ENCODE results near the gene HOXD12. TPM values are rescaled to one million over a fixed set of nuclear protein-coding genes. Genes with fewer than 3 reads are reported as not detected.
A peak's percentile ranks its signal among the peaks of the same experiment; 100 is the strongest.

Gene HOXD12
- polyA plus RNA-seq, 1 of the 3 experiments (the other 2 are of a cell fraction): not detected

GRCh38 chr2:176138923-176139660 lies 39.5 kb downstream of the HOXD12 start:
- DNase-seq: peak; percentile 62
- Histone ChIP-seq H3K79me2 (ENCODE audit: insufficient read depth) (peaks cover 45% of the 10 kb centered on the region), H3K27me3 (ENCODE audit: insufficient read depth) (no peaks in the 10 kb centered on the region), H3F3A (replicated peaks; ENCODE audit: insufficient read depth) (peaks cover 33% of the 10 kb centered on the region), H3K4me3 (ENCODE audit: low read depth in 2 of 2, low read length in 1 of 2) (peak overlapping the region; percentile 83 to 86), H3K9ac (peak overlapping the region; percentile 94), H3K27ac (ENCODE audit: low read depth in 2 of 2, low read length in 1 of 2) (peak overlapping the region; percentile 63 to 92), H4K20me1 (ENCODE audit: insufficient read depth) (no peaks in the 10 kb centered on the region), H3K36me3 (replicated peaks in 1 of 2; ENCODE audit: control insufficient read depth in 1 of 2, insufficient read depth in 2 of 2, low read length in 1 of 2) (no peaks in the 10 kb centered on the region), H3K9me3 (no peaks in the 10 kb centered on the region), H3K4me1 (ENCODE audit: control insufficient read depth in 1 of 2, insufficient read depth in 2 of 2, low read depth in 1 of 2, low read length in 1 of 2) (peaks cover 20 to 43% of the 10 kb centered on the region in 2 experiments), H3K4me2 (peak overlapping the region; percentile 96), H2AFZ (ENCODE audit: low read depth) (peak overlapping the region; percentile 94), H3K9me2 (no peaks in the 10 kb centered on the region)
- ChIA-PET POLR2A (interaction anchor here (1.2 to 3.0 kb wide), 7 partner anchors 8 to 499 kb away, joined by 4 to 21 read pairs (median 6); partner anchors contain the start of gene MTX2), CTCF (interaction anchor here (0.7 to 26.1 kb wide), 23 partner anchors 8 to 1194 kb away, joined by 3 to 1047 read pairs (median 6); partner anchors contain the start of genes HOXD3, HOXD4 and HOXD9)
- WGBS (ENCODE audit: low lambda C conversion rate): 30% methylated on average over 28 of the region's 28 CpGs
- no peak for TF ChIP-seq EZH2phosphoT487 (IDR thresholded peaks at IDR 0.05; ENCODE audit: borderline replicate concordance, low read depth)
- no peak for TF ChIP-seq USF1 (IDR thresholded peaks at IDR 0.05; ENCODE audit: borderline replicate concordance, low read depth)
- TF ChIP-seq MEF2A (IDR thresholded peaks at IDR 0.05; ENCODE audit: borderline replicate concordance, low read depth): no peak
- TF ChIP-seq FOSL2 (IDR thresholded peaks at IDR 0.05; ENCODE audit: borderline replicate concordance, low read depth): no peak
- TF ChIP-seq FOXM1 (IDR thresholded peaks at IDR 0.05; ENCODE audit: low read depth): no peak
- TF ChIP-seq MXI1 (IDR thresholded peaks at IDR 0.05; ENCODE audit: low read depth, low read length): no peak
- TF ChIP-seq RFX5 (IDR thresholded peaks at IDR 0.05; ENCODE audit: low read length): no peak
- TF ChIP-seq, protein P1, sequence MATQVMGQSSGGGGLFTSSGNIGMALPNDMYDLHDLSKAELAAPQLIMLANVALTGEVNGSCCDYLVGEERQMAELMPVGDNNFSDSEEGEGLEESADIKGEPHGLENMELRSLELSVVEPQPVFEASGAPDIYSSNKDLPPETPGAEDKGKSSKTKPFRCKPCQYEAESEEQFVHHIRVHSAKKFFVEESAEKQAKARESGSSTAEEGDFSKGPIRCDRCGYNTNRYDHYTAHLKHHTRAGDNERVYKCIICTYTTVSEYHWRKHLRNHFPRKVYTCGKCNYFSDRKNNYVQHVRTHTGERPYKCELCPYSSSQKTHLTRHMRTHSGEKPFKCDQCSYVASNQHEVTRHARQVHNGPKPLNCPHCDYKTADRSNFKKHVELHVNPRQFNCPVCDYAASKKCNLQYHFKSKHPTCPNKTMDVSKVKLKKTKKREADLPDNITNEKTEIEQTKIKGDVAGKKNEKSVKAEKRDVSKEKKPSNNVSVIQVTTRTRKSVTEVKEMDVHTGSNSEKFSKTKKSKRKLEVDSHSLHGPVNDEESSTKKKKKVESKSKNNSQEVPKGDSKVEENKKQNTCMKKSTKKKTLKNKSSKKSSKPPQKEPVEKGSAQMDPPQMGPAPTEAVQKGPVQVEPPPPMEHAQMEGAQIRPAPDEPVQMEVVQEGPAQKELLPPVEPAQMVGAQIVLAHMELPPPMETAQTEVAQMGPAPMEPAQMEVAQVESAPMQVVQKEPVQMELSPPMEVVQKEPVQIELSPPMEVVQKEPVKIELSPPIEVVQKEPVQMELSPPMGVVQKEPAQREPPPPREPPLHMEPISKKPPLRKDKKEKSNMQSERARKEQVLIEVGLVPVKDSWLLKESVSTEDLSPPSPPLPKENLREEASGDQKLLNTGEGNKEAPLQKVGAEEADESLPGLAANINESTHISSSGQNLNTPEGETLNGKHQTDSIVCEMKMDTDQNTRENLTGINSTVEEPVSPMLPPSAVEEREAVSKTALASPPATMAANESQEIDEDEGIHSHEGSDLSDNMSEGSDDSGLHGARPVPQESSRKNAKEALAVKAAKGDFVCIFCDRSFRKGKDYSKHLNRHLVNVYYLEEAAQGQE (IDR thresholded peaks at IDR 0.05; ENCODE audit: low read depth, low read length): no peak
- TF ChIP-seq TAF1 (IDR thresholded peaks at IDR 0.05; ENCODE audit: borderline replicate concordance, low read depth, low read length): 0 out of 2 replicates have a peak, but pooled peaks have one; percentile 9
- no peak for TF ChIP-seq IRF3 (IDR thresholded peaks at IDR 0.05; ENCODE audit: low read depth, low read length)
- no peak for TF ChIP-seq CHD2 (IDR thresholded peaks at IDR 0.05; ENCODE audit: low read length, partially characterized antibody)
- no peak for TF ChIP-seq RAD21 (IDR thresholded peaks at IDR 0.05; ENCODE audit: low read length)
- no peak for TF ChIP-seq SMC3 (IDR thresholded peaks at IDR 0.05; ENCODE audit: low read depth, low read length)
- TF ChIP-seq, protein P2, sequence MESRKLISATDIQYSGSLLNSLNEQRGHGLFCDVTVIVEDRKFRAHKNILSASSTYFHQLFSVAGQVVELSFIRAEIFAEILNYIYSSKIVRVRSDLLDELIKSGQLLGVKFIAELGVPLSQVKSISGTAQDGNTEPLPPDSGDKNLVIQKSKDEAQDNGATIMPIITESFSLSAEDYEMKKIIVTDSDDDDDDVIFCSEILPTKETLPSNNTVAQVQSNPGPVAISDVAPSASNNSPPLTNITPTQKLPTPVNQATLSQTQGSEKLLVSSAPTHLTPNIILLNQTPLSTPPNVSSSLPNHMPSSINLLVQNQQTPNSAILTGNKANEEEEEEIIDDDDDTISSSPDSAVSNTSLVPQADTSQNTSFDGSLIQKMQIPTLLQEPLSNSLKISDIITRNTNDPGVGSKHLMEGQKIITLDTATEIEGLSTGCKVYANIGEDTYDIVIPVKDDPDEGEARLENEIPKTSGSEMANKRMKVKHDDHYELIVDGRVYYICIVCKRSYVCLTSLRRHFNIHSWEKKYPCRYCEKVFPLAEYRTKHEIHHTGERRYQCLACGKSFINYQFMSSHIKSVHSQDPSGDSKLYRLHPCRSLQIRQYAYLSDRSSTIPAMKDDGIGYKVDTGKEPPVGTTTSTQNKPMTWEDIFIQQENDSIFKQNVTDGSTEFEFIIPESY (IDR thresholded peaks at IDR 0.05; ENCODE audit: borderline replicate concordance, low read depth): no peak
- TF ChIP-seq, protein P3, sequence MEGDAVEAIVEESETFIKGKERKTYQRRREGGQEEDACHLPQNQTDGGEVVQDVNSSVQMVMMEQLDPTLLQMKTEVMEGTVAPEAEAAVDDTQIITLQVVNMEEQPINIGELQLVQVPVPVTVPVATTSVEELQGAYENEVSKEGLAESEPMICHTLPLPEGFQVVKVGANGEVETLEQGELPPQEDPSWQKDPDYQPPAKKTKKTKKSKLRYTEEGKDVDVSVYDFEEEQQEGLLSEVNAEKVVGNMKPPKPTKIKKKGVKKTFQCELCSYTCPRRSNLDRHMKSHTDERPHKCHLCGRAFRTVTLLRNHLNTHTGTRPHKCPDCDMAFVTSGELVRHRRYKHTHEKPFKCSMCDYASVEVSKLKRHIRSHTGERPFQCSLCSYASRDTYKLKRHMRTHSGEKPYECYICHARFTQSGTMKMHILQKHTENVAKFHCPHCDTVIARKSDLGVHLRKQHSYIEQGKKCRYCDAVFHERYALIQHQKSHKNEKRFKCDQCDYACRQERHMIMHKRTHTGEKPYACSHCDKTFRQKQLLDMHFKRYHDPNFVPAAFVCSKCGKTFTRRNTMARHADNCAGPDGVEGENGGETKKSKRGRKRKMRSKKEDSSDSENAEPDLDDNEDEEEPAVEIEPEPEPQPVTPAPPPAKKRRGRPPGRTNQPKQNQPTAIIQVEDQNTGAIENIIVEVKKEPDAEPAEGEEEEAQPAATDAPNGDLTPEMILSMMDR (IDR thresholded peaks at IDR 0.05): no peak
- no peak for TF ChIP-seq FOXJ3 (CRISPR knock-in tag; IDR thresholded peaks at IDR 0.05)
- no peak for TF ChIP-seq NFIC (IDR thresholded peaks at IDR 0.05; ENCODE audit: borderline replicate concordance)
- no peak for TF ChIP-seq GATA2 (CRISPR knock-in tag; IDR thresholded peaks at IDR 0.05)
- TF ChIP-seq TEAD4 (IDR thresholded peaks at IDR 0.05; ENCODE audit: borderline replicate concordance, insufficient read depth): no peak
- TF ChIP-seq TCF12 (IDR thresholded peaks at IDR 0.05): no peak
- peak; percentile 62; the same call in 1 of the 2 replicates for TF ChIP-seq YY1 (IDR thresholded peaks at IDR 0.05; ENCODE audit: low read depth)
- TF ChIP-seq GABPA (IDR thresholded peaks at IDR 0.05; ENCODE audit: low read depth): peak; percentile 19; the same call in 1 of the 2 replicates
- no peak for TF ChIP-seq ELF1 (IDR thresholded peaks at IDR 0.05)

Data from SK-N-SH (cell line).